ENCODE measurements around the gene COA4. TPM values are rescaled to one million over a fixed set of nuclear protein-coding genes. Genes with fewer than 3 reads are reported as not detected.
A peak's percentile ranks its signal among the peaks of the same experiment; 100 is the strongest.

COA4 gene
- total RNA-seq, 2 donors from 2014 or later = 67.9 to 94.6 TPM

DNA sequence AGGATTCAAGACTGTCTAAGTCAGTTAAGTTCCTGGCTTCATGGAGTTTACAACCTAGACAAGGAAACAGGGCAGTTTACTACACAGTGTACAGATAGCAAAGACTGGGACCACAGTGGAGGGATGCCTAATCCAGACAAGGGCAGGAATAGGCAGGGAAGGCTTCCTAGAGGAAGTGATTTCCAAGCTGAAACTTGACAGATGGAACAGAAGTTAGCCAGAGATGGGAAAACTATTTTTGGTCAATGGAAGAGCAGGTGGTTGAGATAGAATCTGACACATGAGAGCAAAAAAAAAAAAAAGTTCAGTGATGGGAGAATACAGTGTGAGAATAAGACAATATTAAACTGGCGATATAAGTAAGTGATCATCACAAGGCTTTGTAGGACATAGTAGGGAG is 1.3 kb downstream of the COA4 start:
- Mint-ChIP-seq H3K27ac (peak overlapping the region; percentile 99 to 100), H3K9me3 (no peaks in the 10 kb centered on the region), H3K36me3 (peaks cover 31 to 33% of the 10 kb centered on the region in 2 donors)
- DNase-seq (ENCODE audit: low spot score in 2 of 2) (no peak), ATAC-seq (no peak)

DNA sequence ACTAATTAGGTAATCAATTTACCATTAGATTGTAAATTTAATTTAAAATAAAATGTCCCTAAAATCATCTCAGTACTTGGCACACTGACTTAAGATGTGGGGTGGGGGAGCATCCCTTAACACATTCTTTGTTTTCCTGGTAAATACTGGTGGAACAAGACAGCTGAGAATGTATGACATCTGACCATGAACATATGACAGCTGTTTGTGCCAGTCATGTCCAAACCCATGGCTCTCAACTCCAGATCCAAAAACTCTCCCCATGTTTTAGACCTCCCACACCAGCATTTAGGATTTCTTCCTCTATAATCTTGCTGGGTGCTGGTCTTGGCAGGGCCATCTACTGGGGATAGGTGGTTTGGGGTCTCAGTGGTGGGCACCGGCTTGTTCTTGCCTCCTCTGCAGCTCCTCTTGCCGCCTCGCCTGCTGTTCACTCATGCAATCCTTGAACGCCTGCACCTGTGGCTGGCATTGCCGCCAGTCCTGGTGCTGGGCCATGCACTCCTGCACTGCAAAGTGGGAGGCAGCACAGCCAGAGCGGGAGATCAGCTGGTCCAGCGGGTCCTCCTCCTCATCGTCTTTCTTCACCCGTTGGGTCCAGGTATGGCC is 3.8 kb downstream of the COA4 start:
- Mint-ChIP-seq H3K9me3 (no peaks in the 10 kb centered on the region), H3K36me3 (peaks cover 31 to 33% of the 10 kb centered on the region in 2 donors), H3K27ac (peak overlapping the region in 1 of 2 donors; percentile 81)
- no peak for DNase-seq (ENCODE audit: low spot score in 2 of 2)
- ATAC-seq = no peak

DNA sequence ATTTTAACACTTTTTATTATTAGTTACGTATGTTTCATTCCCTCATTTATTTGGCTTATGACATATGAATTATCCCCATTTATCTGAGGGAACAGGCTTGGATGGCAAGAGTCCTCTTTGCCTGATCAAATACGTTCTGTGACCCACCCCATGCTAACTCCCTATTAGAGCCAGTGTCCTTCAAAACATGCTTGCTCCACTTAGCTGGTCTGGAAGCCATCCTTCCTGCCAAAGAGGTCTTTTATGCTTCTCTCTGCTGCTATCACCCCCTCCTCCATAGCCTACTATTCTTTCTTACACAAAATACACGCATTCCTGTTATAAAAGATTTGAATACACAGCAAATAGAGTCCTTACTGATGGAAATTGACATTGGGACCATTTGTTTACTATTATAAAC is 6.4 kb downstream of the COA4 start:
- DNase-seq (ENCODE audit: low spot score in 2 of 2) = no peak
- ATAC-seq = no peak
- no peaks in the 10 kb centered on the region for H3K9me3 Mint-ChIP-seq
- H3K36me3 Mint-ChIP-seq = peaks cover 11 to 14% of the 10 kb centered on the region in 2 donors
- H3K27ac Mint-ChIP-seq = no peak overlapping the region

DNA sequence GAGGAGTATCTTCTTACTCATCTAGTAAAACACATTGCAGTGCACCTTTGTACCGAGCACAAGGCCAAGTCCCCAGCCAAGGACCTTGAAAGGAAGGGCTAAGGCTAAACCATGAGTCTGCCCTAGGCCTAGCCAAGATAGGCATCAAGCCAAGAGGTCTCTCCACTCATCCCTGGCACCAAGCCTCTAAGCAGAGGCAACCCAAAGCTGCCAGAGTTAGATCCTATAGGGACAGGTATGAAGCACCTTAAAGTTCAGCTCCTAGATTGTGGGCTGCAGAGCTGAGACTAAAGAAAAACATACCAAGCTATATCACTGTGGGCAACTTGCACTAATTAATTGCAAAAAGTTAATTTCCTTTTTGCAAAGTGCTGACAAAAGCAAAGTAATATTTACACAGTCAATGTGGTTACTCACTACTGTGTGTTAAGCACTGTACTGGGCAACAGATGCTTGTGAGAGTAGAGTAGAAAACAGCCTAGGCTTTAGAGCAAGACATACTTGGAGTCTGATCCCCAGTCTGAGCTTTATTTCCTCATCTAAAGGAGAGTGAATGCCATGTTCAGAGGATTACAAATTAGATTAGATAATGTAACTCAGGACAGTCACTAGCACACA is 7.2 kb downstream of the COA4 start:
- no peak for ATAC-seq
- peak overlapping the region; percentile 53 to 66 for H3K27ac Mint-ChIP-seq
- H3K9me3 Mint-ChIP-seq = no peaks in the 10 kb centered on the region
- H3K36me3 Mint-ChIP-seq = peaks cover 6 to 8% of the 10 kb centered on the region in 2 donors
- no peak for DNase-seq (ENCODE audit: low spot score in 2 of 2)

DNA sequence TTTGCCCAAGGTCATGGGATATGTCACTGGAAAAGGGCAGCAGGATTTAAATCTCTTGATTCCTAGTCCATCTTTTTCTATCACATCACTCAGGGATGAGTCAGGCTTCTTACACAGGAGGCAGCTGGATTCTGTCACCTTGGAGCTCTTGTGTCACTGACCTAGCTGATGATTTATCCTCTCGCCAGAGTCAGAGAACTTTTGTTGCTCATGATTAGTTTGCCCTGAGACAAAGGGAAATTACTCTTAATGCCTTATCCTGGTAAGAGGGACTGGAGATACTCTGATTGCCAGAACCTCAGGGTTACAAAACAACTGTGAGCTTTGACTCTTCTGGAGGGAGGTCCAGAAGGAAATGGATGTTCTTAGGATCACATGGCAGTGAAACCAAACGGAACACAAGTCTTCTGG is 10.1 kb downstream of the COA4 start:
- ATAC-seq (peak in 1 of 2 donors; percentile 39), DNase-seq (ENCODE audit: low spot score in 2 of 2) (no peak)
- H3K9me3 Mint-ChIP-seq = no peaks in the 10 kb centered on the region

DNA sequence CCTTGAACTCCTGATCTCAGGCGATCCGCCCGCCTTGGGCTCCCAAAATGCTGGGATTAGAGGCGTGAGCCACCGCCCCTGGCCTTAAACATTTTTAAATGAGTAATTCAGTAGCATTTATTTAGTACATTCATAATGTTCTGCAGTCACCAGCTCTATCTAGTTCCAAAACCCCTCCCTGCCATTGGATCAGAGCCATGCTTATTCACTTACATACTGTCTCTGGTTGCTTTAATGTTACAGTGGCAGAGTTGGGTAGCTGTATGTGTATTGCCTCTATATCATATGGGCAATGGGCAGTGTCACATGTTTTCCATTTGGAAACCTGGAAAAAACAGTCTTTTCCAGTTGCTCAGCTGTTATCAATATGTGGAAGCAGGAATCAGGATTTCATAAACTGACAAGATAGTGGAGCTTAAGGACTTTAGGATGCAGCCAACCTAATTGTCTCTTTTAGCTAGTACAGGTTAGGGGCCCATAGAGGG is 10.5 kb downstream of the COA4 start:
- H3K36me3 Mint-ChIP-seq = no peaks in the 10 kb centered on the region
- ATAC-seq = no peak
- no peak overlapping the region for H3K27ac Mint-ChIP-seq
- H3K9me3 Mint-ChIP-seq = no peaks in the 10 kb centered on the region
- no peak for DNase-seq (ENCODE audit: low spot score in 2 of 2)

More for the DNA sequence above, 10.1 kb downstream of the COA4 start:
- H3K27ac Mint-ChIP-seq = no peak overlapping the region
- no peaks in the 10 kb centered on the region for H3K36me3 Mint-ChIP-seq

DNA sequence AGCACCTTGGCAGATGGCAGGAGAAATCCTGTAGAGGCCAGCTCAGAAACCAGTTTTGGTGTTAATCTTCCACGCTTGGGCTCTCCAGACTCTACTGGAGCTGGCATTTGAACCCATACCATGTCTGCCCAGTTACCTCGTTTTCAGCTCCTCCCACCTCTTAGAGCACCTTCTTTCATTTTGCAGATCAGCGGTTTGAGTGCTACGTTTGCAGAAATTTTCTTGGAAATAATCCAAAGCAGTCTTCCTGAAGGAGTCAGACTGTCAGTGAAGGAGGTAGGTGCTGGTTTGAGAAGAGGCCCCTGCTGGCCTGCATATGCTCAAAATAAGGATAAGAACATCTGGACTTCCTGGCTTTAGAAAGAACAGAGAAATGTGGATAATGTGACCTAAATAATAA is 13.7 kb downstream of the COA4 start:
- H3K9me3 Mint-ChIP-seq = no peaks in the 10 kb centered on the region
- peak overlapping the region; percentile 20 to 33 for H3K27ac Mint-ChIP-seq
- H3K36me3 Mint-ChIP-seq = no peaks in the 10 kb centered on the region
- ATAC-seq (no peak), DNase-seq (ENCODE audit: low spot score in 2 of 2) (no peak)

DNA sequence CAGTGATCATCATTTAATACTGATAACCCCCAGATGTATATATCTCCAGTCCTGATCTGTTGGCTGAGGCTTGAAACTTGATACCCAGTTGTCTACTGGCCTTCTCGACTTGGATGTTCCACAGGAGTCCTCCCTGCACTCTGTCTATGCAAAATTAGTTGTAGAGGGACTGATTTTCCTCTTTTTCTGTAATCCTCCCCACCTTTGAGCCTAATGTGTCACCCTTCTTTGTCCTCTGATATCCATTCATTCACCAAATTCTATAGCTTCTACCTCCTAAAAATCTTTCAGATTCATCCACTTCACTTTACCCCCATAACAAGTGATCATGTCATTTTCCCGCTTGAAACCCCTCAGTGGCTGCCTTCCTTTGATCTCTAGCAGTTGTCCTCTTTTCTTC is 16.4 kb downstream of the COA4 start:
- H3K36me3 Mint-ChIP-seq = no peaks in the 10 kb centered on the region
- ATAC-seq (no peak), DNase-seq (ENCODE audit: low spot score in 2 of 2) (no peak)
- H3K27ac Mint-ChIP-seq = peak overlapping the region in 1 of 2 donors; percentile 31
- no peaks in the 10 kb centered on the region for H3K9me3 Mint-ChIP-seq

DNA sequence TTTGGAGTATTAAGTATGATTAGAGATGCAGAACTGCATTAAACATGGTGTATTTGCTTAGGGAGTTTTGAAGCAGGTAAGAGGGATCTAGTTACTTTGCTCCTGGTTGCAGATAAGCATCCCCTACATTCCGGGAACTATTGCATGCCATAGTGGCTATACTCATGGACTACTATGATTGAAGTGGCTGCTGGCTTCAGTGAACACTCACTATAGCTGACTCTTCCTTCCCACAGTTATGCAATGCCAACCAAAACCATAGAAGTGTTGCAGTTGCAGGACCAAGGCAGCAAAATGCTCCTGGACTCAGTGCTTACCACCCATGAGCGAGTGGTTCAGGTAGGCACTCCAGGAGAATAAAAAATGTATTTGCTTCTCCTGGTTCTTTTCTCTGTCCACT is 17.0 kb downstream of the COA4 start:
- ATAC-seq = no peak
- H3K36me3 Mint-ChIP-seq = no peaks in the 10 kb centered on the region
- no peaks in the 10 kb centered on the region for H3K9me3 Mint-ChIP-seq
- no peak for DNase-seq (ENCODE audit: low spot score in 2 of 2)
- H3K27ac Mint-ChIP-seq = peak overlapping the region in 1 of 2 donors; percentile 31

DNA sequence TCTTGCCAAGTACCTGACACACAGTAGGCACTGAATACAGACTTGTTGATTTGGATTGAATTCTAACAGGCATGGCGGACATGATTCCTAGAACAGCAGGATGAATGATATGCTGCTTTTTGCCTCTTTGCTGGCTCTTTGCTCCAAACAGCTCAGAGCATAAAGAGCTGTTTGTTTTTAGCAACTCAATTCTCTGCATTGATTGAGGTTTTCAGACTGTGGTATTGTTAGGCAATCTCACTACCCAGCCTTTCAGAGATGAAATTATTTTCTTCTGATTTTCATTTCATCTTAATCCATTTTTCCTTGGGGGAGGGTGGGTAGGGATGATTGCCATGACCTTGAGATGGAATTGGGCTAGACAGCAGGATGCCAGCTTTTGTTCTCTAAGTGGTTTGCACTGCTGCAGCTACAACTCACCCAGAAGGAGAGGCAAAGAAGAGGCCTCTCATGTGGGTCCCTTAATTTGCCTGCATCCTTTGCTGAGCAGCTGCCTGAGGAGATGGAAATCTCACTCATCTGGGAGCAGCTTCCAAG is 20.5 kb downstream of the COA4 start:
- no peak overlapping the region for H3K27ac Mint-ChIP-seq
- DNase-seq (ENCODE audit: low spot score in 2 of 2) (no peak), ATAC-seq (no peak)
- H3K36me3 Mint-ChIP-seq = no peaks in the 10 kb centered on the region
- H3K9me3 Mint-ChIP-seq = no peaks in the 10 kb centered on the region

DNA sequence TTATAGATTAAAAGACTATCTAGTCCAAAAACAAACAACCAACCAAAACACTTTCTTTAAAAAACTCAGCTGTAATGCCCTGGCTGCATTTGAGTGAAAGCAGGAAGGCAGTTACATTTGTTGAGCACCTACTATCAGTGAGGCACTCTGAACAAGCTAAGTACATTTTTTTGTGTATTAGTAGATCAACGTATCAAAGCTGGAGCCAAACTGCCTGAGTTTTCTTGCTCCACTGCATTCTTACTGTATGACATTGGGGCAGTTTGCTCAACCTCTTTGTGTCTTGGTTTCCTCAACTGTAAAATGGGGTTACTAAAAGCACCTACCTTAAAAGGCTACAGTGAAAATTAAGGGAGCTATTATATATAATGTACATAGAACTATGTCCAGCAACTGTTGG is 22.0 kb downstream of the COA4 start:
- no peaks in the 10 kb centered on the region for H3K9me3 Mint-ChIP-seq
- DNase-seq (ENCODE audit: low spot score in 2 of 2) (no peak), ATAC-seq (no peak)
- H3K36me3 Mint-ChIP-seq = no peaks in the 10 kb centered on the region
- H3K27ac Mint-ChIP-seq = no peak overlapping the region

DNA sequence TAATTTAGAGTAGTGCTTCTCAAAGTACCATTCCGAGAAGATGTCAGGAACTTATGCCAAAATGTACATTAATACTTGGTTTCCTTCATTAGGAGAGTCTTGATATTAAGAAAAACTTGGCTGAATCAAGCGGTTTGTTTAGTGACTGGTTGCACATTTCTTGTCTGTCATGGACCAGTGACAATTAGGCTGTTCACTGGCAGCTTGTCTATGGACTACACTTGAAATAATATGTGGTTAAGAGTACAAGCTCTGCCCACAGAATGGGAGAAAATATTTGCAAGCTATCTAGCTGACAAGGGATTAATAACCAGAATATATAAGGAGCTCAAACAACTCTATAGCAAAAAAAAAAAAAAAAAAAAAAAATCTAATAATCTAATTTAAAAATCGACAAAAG is 24.6 kb downstream of the COA4 start:
- no peaks in the 10 kb centered on the region for H3K36me3 Mint-ChIP-seq
- no peak overlapping the region for H3K27ac Mint-ChIP-seq
- DNase-seq (ENCODE audit: low spot score in 2 of 2) (no peak), ATAC-seq (no peak)
- no peaks in the 10 kb centered on the region for H3K9me3 Mint-ChIP-seq

DNA sequence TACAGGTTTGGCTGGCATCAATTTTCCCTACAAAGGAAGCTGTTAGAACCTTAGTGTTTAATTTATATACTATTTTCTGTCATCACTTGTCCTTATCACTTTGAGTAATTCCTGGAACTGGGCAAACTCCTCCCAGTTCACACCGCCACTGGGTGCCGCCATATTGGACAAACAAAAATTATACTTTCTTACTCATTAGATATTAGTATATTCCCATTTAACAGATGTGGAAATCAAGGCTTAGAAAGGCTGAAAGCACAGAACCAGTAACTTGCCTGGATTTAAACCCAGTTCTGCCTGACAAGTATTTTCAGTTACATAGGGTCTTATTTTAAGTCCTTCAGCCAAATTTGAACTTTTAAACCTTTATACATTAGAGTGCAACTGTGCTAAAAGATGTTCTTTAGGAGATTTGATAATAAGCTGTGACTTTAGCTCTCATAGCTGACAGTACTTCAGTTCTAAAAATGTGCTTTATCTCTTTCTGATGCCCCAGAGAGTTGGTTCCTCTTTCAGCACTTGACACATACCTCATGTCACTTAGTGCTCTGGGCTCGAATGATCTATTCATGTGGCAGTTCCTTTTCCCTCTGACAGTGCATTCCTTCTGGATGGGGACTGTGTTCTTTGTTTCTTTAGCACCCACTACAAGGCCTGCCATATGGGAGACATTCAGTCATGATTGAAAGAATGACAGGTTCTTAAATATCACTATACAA is 25.4 kb downstream of the COA4 start:
- Mint-ChIP-seq H3K27ac (no peak overlapping the region), H3K36me3 (no peaks in the 10 kb centered on the region), H3K9me3 (no peaks in the 10 kb centered on the region)
- no peak for ATAC-seq
- DNase-seq (ENCODE audit: low spot score in 2 of 2) = no peak

DNA sequence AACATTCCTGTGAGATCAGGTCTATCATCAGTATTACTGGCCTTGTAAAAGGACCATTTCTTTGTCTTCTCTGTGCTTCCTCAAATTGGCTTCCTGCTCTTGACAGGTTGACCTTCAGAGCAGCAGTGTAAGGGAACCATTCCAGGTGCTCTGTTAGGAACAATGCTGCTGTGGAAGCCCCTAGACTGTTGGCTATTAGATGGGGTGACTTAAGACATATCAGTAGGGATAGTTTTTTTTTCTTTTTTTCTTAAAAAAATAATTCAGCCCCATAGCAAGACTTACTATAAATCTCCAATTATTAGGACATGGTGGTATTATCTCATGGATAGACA is 37.6 kb downstream of the COA4 start:
- DNase-seq (ENCODE audit: low spot score in 2 of 2) = no peak
- Mint-ChIP-seq H3K27ac (no peak overlapping the region), H3K36me3 (no peaks in the 10 kb centered on the region), H3K9me3 (no peaks in the 10 kb centered on the region)
- no peak for ATAC-seq

DNA sequence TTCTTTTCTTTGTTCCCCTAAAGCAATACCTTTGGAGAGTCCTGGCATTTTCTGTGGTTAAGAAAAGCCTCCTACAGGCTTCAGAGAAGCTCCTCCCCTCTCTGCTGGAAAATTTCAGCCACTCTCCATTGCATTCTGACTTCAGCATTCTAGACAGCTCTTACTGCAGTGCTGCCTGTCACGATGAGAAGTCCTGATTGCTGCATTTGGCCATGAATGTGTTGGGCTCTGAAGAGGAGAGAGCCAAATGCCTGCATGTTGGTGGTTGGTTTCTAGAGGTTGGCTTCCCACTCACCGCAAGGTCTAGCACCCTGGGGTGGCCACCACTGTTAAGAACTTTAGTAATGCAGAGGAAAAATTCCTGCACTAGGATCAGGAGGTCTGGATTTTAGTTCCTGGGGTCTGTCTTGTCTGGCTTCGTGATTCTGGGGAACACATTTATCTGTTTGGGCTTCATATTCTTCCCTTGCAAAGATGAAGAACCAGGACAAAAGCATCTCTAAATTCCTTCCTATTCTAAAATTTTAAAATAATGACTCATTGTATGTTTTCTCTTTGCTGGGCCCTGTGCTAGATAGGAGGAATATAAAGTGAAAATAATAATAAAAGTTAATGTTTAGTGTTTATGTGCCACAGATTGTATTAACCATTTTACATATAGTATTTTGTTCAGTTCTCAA is 38.1 kb downstream of the COA4 start:
- Mint-ChIP-seq H3K9me3 (no peaks in the 10 kb centered on the region), H3K36me3 (no peaks in the 10 kb centered on the region), H3K27ac (no peak overlapping the region)
- ATAC-seq (no peak), DNase-seq (ENCODE audit: low spot score in 2 of 2) (no peak)

DNA sequence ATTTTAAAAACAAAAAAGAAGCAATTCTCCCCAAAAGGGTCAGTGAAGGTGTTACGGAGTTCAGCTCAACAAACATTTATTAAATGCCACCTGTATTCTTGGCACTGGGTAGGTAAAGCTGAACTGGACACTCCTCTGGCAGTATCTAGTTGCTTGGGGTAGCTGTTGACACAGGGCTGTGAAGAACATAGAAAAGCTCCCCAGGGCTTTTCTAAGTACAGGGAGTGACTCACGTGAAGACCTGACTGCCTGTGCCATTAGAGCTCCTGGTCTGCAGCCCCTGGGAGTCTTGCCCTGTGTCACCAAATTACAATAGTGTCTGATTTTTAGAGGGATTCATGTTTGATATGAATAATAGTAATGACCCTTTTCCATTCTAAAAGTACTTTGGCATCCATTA is 43.6 kb downstream of the COA4 start:
- no peak for ATAC-seq
- Mint-ChIP-seq H3K9me3 (no peaks in the 10 kb centered on the region), H3K27ac (no peak overlapping the region), H3K36me3 (no peaks in the 10 kb centered on the region)
- DNase-seq (ENCODE audit: low spot score in 2 of 2) = no peak

DNA sequence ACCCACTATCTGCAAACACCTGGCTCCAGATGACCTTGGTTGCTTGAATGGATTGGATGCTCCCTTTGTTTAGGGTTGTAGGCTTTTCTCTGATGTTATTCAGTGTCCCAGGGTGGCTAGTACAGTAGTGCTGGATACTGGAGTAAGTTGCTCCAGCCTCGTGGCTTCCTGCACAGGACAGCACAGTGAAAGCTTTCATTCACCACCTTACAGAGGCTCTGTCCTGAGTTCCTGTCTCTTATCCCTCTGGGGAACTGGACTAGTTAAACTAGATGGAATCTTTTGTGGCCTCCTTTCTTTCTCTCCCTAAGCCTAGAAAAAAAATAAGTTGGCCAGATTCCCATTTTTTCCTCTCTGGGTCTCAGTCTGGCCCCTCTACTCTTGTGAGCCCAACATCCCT is 46.4 kb downstream of the COA4 start:
- ATAC-seq (no peak), DNase-seq (ENCODE audit: low spot score in 2 of 2) (no peak)
- H3K36me3 Mint-ChIP-seq = no peaks in the 10 kb centered on the region
- no peak overlapping the region for H3K27ac Mint-ChIP-seq
- H3K9me3 Mint-ChIP-seq = no peaks in the 10 kb centered on the region
